PC-9 (cell line): Measurements from ENCODE around the gene GULP1. TPM values are rescaled to one million over a fixed set of nuclear protein-coding genes. Genes with fewer than 3 reads are reported as not detected.

Experiments used
- BruUV-seq: library from RNA; stranded (reverse); fragments of 400-500 nt; replicated peaks from 2 replicates; lab custom pipeline; 2021; lab: Mats Ljungman, UMichigan
- CTCF ChIA-PET: fragments of 300-600 bp; sonication (Branson Sonifier 250); formaldehyde crosslinking; loops from one replicate; lab custom pipeline; 2022; ENCODE audit warnings: antibody characterized with exemption; lab: Charles Lee
- POLR2A ChIA-PET: fragments of 300-600 bp; sonication (Branson Sonifier 250); formaldehyde crosslinking; loops from one replicate; lab custom pipeline; 2022; ENCODE audit warnings: antibody characterized with exemption; ENCODE audit not compliant: unreplicated experiment; lab: Charles Lee
- DNase-seq, 2 experiments: peaks; one replicate each; pipeline versions ENCODE4 v3.0.0 to v3.0.0-alpha.2; 2015 to 2022; ENCODE audit warnings: mixed read lengths in 1 of 2
- H2AFZ ChIP-seq: fragments of 200-600 bp; sonication (generic); 2 replicates; pipeline ENCODE4 v1.8.1; 2017; ENCODE audit warnings: antibody characterized with exemption
- H3F3A ChIP-seq: fragments of 200-600 bp; sonication (generic); 2 replicates; pipeline ENCODE4 v1.8.1; 2017; ENCODE audit warnings: antibody characterized with exemption, mild to moderate bottlenecking, low read depth; ENCODE audit not compliant: insufficient read depth
- H3K27ac ChIP-seq: fragments of 200-600 bp; sonication (generic); 2 replicates; pipeline ENCODE4 v1.6.1; 2016; ENCODE audit warnings: mixed run types
- H3K27me3 ChIP-seq: fragments of 200-600 bp; sonication (generic); 2 replicates; pipeline ENCODE4 v1.6.1; 2016; ENCODE audit warnings: low read depth, mixed run types; ENCODE audit not compliant: insufficient read depth
- H3K36me3 ChIP-seq: fragments of 200-600 bp; sonication (generic); 2 replicates; pipeline ENCODE4 v1.6.1; 2016; ENCODE audit warnings: low read depth, mixed run types
- H3K4me1 ChIP-seq: fragments of 200-600 bp; sonication (generic); replicated peaks from 2 replicates; pipeline ENCODE4 v1.6.1; 2016; ENCODE audit warnings: mixed run types; ENCODE audit not compliant: insufficient read depth
- H3K4me2 ChIP-seq: fragments of 200-600 bp; sonication (generic); 2 replicates; pipeline ENCODE4 v1.6.1; 2017; ENCODE audit warnings: mixed run types
- H3K4me3 ChIP-seq: fragments of 200-600 bp; sonication (generic); 2 replicates; pipeline ENCODE4 v1.6.1; 2016; ENCODE audit warnings: mixed run types
- H3K79me2 ChIP-seq: fragments of 200-600 bp; sonication (generic); 2 replicates; pipeline ENCODE4 v1.6.1; 2017; ENCODE audit warnings: low read depth, mixed run types
- H3K9me2 ChIP-seq: fragments of 200-600 bp; sonication (generic); 2 replicates; pipeline ENCODE4 v1.8.1; 2017; ENCODE audit warnings: mild to moderate bottlenecking; ENCODE audit not compliant: insufficient read depth
- H3K9me3 ChIP-seq: fragments of 200-600 bp; sonication (generic); 2 replicates; pipeline ENCODE4 v1.8.1; 2016; ENCODE audit warnings: low read depth; ENCODE audit not compliant: insufficient read depth
- H4K20me1 ChIP-seq: fragments of 200-600 bp; sonication (generic); 2 replicates; pipeline ENCODE4 v1.8.1; 2017; ENCODE audit not compliant: insufficient read depth
- CTCF ChIP-seq: fragments of 200-600 bp; sonication (generic); conservative IDR thresholded peaks from 2 replicates; pipeline ENCODE4 v1.6.1; 2017; ENCODE audit warnings: mixed run types, antibody characterized with exemption, mild to moderate bottlenecking, moderate library complexity
- EZH2 ChIP-seq: fragments of 200-600 bp; sonication (generic); IDR thresholded peaks from 2 replicates; pipeline ENCODE4 v1.8.0; 2017; ENCODE audit warnings: antibody characterized with exemption, low read depth
- intact Hi-C: fragments of 100-400 bp; cut with micrococcal nuclease; formaldehyde crosslinking; loops from one replicate; pipeline ENCODE4 v1.10.0; 2022; ENCODE audit not compliant: unreplicated experiment
- total RNA-seq: library from RNA; stranded (reverse); gene quantifications from 2 replicates; pipeline ENCODE4 v1.2.3, GENCODE V29; 2021

The GULP1 gene
- total RNA-seq, 1 experiment from 2014 or later, result 38.0 TPM

GRCh38 chr2:188607501-188607900 lies 315.8 kb downstream of the GULP1 start:
- intact Hi-C loops, result no loop called here
- no TSS peak for BruUV-seq
- no peak overlapping the region for H2AFZ ChIP-seq

GRCh38 chr2:188609321-188610049 lies 317.8 kb downstream of the GULP1 start:
- intact Hi-C loops, result no loop called here

More at GRCh38 chr2:188607501-188607900, 315.8 kb downstream of the GULP1 start:
- POLR2A ChIA-PET, result no interaction called here
- Histone ChIP-seq H3K4me3 (no peak overlapping the region), H3K4me2 (no peak overlapping the region), H3K79me2 (no peaks in the 10 kb centered on the region), H4K20me1 (no peaks in the 10 kb centered on the region), H3K4me1 (no peaks in the 10 kb centered on the region), H3F3A (no peaks in the 10 kb centered on the region), H3K9me3 (no peaks in the 10 kb centered on the region), H3K27ac (no peak overlapping the region), H3K36me3 (no peaks in the 10 kb centered on the region), H3K9me2 (no peaks in the 10 kb centered on the region), H3K27me3 (no peaks in the 10 kb centered on the region)
- TF ChIP-seq EZH2 (no peak), CTCF (no peak)
- no peak for DNase-seq
- CTCF ChIA-PET, result no interaction called here

GRCh38 chr2:188610050-188610444 lies 318.4 kb downstream of the GULP1 start:
- Histone ChIP-seq H3K27ac (no peak overlapping the region), H3K4me1 (no peaks in the 10 kb centered on the region), H3K79me2 (no peaks in the 10 kb centered on the region), H3K4me2 (no peak overlapping the region), H3K36me3 (no peaks in the 10 kb centered on the region), H3F3A (no peaks in the 10 kb centered on the region), H3K9me2 (no peaks in the 10 kb centered on the region), H3K27me3 (no peaks in the 10 kb centered on the region), H2AFZ (no peak overlapping the region), H3K4me3 (no peak overlapping the region), H4K20me1 (no peaks in the 10 kb centered on the region), H3K9me3 (no peaks in the 10 kb centered on the region)
- ChIA-PET POLR2A (no interaction called here), CTCF (no interaction called here)
- intact Hi-C loops, result no loop called here
- DNase-seq, result no peak
- no TSS peak for BruUV-seq
- no peak for TF ChIP-seq EZH2
- no peak for TF ChIP-seq CTCF

More at GRCh38 chr2:188609321-188610049, 317.8 kb downstream of the GULP1 start:
- Histone ChIP-seq H3K9me2 (no peaks in the 10 kb centered on the region), H3K36me3 (no peaks in the 10 kb centered on the region), H3K4me2 (no peak overlapping the region), H3K9me3 (no peaks in the 10 kb centered on the region), H3K27ac (no peak overlapping the region), H3K4me3 (no peak overlapping the region), H3F3A (no peaks in the 10 kb centered on the region), H3K27me3 (no peaks in the 10 kb centered on the region), H2AFZ (no peak overlapping the region), H3K4me1 (no peaks in the 10 kb centered on the region), H4K20me1 (no peaks in the 10 kb centered on the region), H3K79me2 (no peaks in the 10 kb centered on the region)
- DNase-seq, result no peak
- ChIA-PET CTCF (no interaction called here), POLR2A (no interaction called here)
- BruUV-seq, result no TSS peak
- TF ChIP-seq EZH2, result no peak
- no peak for TF ChIP-seq CTCF
